Measurements from ENCODE around the gene ZSWIM1.

ZSWIM1 gene

DNA sequence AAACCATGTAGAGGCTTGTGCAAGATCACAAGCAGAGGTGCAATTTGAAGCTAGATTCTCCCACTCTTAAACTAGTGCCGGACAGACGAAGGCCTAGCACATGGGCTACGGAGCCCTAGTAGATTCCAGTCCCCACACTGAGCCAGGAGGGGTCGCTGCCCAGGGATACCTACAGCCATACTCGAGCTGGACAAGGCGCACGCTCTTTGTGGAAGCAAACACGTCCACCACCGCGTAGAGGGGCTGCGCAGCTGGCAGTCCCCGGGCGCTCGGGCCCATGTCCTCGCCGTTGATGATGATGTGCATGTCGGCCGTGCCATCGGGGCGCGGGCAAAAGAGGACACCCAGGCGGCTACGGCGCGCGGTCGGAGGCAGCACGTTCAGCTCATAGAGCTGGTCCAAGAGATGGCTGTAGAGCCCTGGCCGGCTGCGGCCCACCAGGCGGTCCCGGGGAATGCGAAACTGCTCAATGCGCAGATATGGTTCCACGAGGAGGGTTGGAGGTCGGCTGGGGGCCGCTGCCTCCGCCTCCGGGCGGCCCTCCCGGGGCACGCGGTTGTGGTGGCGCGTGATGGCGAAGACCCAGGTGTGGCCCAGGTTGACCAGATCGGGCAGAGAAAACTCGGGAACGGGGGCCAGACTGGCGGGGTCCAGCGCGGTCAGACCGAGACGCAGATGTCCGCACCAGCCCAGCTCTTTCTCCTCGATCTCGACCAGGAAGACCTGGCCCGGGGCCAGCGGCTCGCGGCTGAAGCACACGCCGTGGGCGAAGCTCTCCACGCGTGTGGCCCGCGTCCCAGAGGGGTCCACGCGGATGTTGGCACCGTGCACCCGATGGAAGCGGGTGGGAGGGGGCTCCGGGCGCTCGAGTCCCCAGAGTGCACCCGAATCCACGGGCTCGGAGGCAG, 9.3 kb downstream of the ZSWIM1 start:
- DNase-seq (ENCODE audit: low read depth): peak; percentile 76
- peak overlapping the region; percentile 79 for H3K4me3 ChIP-seq (ENCODE audit: low read length)
- TF ChIP-seq, protein P1, sequence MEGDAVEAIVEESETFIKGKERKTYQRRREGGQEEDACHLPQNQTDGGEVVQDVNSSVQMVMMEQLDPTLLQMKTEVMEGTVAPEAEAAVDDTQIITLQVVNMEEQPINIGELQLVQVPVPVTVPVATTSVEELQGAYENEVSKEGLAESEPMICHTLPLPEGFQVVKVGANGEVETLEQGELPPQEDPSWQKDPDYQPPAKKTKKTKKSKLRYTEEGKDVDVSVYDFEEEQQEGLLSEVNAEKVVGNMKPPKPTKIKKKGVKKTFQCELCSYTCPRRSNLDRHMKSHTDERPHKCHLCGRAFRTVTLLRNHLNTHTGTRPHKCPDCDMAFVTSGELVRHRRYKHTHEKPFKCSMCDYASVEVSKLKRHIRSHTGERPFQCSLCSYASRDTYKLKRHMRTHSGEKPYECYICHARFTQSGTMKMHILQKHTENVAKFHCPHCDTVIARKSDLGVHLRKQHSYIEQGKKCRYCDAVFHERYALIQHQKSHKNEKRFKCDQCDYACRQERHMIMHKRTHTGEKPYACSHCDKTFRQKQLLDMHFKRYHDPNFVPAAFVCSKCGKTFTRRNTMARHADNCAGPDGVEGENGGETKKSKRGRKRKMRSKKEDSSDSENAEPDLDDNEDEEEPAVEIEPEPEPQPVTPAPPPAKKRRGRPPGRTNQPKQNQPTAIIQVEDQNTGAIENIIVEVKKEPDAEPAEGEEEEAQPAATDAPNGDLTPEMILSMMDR (conservative IDR thresholded peaks at IDR 0.05; ENCODE audit: low read length): peak; percentile 78

DNA sequence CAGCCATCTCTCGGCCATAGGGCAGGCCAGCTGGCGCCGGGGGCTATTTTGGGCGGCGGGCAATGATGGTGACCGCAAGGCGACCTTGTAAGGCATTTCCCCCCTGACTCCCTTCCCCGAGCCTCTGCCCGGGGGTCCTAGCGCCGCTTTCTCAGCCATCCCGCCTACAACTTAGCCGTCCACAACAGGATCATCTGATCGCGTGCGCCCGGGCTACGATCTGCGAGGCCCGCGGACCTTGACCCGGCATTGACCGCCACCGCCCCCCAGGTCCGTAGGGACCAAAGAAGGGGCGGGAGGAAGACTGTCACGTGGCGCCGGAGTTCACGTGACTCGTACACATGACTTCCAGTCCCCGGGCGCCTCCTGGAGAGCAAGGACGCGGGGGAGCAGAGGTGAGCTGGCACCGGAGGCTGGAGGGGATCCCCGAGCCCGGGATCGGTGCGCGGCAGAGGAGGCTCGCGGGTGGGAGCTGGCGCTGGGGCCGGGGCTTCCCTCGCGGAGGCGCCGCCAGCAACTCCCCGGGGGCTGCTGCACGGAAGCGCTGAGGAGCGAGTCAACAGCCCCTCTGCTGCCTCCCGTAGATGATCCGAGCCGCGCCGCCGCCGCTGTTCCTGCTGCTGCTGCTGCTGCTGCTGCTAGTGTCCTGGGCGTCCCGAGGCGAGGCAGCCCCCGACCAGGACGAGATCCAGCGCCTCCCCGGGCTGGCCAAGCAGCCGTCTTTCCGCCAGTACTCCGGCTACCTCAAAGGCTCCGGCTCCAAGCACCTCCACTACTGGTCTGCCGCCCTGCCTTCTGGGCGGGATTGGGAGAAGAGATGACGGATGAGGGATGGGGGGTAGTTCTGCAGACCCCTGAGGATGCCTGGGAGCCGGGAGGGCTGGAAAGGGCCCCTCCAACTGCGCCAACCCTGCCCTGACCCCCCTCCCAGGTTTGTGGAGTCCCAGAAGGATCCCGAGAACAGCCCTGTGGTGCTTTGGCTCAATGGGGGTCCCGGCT, 10.3 kb downstream of the ZSWIM1 start, which contains the start of the genes CTSA and NEURL2:
TSS of gene CTSA (plus strand) at position 351 of the 999 bp plus-strand sequence. CDS start at position 585, 234 bp downstream.
TSS of gene NEURL2 (minus strand) at position 224 of the 999 bp plus-strand sequence. CDS start at position 7, 217 bp downstream.
- peak; percentile 92 for DNase-seq (ENCODE audit: low read depth)
- TF ChIP-seq, protein P1 (conservative IDR thresholded peaks at IDR 0.05; ENCODE audit: low read length): no peak
- peak within 1 kb of the TSS; percentile 79 for H3K4me3 ChIP-seq (ENCODE audit: low read length)

DNA sequence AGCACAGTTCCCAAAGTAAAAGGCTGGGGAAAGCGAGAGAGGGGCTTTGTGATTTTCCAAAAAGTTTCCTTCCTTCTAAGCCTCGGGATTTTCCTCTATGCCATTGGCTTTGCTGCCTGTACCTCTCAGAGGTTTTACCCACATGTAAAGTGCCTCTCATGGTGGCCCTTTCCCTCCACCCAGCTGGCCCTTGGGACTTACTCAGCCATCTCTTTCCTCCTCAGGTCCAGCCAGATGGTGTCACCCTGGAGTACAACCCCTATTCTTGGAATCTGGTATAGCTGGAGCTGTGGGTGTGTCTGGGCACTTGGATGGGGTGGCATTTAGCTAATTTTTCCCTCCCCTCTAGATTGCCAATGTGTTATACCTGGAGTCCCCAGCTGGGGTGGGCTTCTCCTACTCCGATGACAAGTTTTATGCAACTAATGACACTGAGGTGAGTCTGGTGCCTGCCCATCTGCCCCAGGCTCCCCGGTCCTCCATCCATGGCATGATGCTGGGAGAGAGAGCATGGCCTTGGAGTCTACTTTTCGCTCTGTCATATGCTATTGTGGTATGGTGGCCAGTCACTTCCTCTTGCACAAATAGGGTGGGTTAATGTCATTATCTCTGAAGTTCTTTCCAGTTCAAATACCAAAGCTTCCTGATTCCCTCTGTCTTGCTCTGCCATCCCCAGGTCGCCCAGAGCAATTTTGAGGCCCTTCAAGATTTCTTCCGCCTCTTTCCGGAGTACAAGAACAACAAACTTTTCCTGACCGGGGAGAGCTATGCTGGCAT, 11.2 kb downstream of the ZSWIM1 start:
- peak overlapping the region; percentile 79 for H3K4me3 ChIP-seq (ENCODE audit: low read length)
- TF ChIP-seq, protein P1 (conservative IDR thresholded peaks at IDR 0.05; ENCODE audit: low read length): peak; percentile 44
- peak; percentile 34 for DNase-seq (ENCODE audit: low read depth)

DNA sequence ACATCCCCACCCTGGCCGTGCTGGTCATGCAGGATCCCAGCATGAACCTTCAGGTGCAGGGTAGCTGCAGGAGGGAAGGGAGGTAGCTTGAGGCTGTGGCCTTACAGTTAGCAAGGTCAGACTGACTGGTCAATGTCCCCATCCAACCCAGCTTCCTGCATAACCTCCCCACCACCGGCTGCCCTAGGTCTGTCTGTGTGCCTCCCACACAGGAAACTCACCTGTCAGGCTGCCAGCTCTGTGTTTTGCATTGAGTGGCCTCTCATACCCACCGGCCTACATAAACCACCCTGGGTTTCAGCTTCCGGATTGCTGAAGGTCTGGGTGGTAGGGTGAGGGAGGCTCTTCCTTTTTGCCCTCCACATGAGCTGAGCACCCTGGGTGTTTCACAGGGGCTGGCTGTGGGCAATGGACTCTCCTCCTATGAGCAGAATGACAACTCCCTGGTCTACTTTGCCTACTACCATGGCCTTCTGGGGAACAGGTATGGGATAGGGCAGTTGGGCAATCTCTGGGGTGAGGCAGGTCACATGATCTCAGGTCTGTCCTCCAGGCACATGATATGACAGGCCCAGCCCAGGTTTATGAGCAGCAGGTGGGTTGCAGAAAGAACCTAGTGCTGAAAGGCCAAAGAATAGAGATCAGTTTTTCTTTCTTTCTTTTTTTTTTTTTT, 11.9 kb downstream of the ZSWIM1 start:
- TF ChIP-seq, protein P1 (conservative IDR thresholded peaks at IDR 0.05; ENCODE audit: low read length): no peak
- DNase-seq (ENCODE audit: low read depth): no peak
- H3K4me3 ChIP-seq (ENCODE audit: low read length): no peak overlapping the region; the same call in 1 of the 2 replicates

DNA sequence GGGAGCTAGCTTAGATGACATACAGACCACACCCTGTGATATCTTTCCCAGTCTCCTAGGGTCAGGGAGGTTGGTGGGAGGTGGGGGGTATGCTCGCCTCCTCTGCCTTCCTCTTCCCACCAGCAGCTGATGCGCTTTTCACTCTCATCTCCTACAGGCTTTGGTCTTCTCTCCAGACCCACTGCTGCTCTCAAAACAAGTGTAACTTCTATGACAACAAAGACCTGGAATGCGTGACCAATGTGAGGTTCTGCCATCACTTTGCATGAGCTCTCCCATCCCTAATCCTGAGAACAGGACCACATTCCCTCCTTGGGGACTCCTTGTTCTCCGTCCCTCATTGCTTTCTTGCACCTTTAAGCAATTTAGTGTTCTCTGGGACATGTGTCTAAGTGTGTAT, 12.8 kb downstream of the ZSWIM1 start:
- TF ChIP-seq, protein P1 (conservative IDR thresholded peaks at IDR 0.05; ENCODE audit: low read length): no peak
- peak; percentile 6 for DNase-seq (ENCODE audit: low read depth)
- no peak overlapping the region for H3K4me3 ChIP-seq (ENCODE audit: low read length)

DNA sequence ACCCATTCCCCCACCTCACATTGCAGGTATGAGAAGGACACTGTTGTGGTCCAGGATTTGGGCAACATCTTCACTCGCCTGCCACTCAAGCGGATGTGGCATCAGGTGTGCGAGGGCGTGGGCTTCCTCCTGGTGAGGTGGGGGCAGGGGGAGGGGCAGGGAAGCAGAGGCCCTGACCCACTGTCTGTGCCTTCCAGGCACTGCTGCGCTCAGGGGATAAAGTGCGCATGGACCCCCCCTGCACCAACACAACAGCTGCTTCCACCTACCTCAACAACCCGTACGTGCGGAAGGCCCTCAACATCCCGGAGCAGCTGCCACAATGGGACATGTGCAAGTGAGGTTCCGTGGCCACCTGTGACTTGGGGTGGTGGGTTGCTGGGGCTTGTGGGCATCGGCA, 13.8 kb downstream of the ZSWIM1 start:
- TF ChIP-seq, protein P1 (conservative IDR thresholded peaks at IDR 0.05; ENCODE audit: low read length): no peak
- no peak for DNase-seq (ENCODE audit: low read depth)
- H3K4me3 ChIP-seq (ENCODE audit: low read length): no peak overlapping the region
